Measurements from ENCODE around the gene MCTP1.

GRCh38 chr5:94699562-94699961, 585.3 kb downstream of the MCTP1 start:
- TF ChIP-seq CTCF (IDR thresholded peaks at IDR 0.05): no peak
- no peak for TF ChIP-seq EP300 (IDR thresholded peaks at IDR 0.05)
- no peak for TF ChIP-seq POLR2A (IDR thresholded peaks at IDR 0.05)

Measured in tibial nerve (tissue), 4 donors.